NCI-H187 treated with DMSO at 0.1 percent for 48 hours (cell line): ENCODE measurements around the gene MCM9.

Experiments
- DNase-seq: peaks from one replicate; lab custom pipeline; 2025; lab: John Stamatoyannopoulos, UW

MCM9 gene

GRCh38 chr6:118934461-118935330 lies at the start of gene MCM9:
Gene MCM9, minus strand, starts transcription at chr6:118935159. Its CDS starts 3,436 bp downstream, at chr6:118931723.
- DNase-seq: no peak

DNA sequence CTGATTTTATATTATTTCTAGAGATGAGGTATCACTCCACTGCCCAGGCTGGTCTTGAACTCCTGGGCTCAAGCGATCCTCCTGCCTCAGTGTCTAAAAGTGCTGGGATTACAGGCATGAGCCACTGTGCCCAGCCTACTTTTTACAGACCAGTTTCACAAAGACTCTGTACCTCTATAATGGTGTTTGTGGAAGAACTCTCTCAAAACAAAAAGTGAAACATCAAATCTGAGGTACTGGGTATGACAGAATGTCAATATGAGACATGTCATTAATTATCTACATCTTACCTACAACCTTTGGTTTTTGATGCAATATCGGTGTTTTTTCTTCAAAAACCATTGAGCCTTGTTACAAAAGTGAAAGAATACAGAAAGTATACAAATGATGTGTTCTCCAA lies 49.4 kb upstream of the MCM9 start:
- no peak for DNase-seq

- DNase-seq: no peak
These were observed 47.6 kb upstream of the MCM9 start for GRCh38 chr6:118982575-118982911.

GRCh38 chr6:118981884-118982574 lies 47.1 kb upstream of the MCM9 start:
- DNase-seq: no peak

DNA sequence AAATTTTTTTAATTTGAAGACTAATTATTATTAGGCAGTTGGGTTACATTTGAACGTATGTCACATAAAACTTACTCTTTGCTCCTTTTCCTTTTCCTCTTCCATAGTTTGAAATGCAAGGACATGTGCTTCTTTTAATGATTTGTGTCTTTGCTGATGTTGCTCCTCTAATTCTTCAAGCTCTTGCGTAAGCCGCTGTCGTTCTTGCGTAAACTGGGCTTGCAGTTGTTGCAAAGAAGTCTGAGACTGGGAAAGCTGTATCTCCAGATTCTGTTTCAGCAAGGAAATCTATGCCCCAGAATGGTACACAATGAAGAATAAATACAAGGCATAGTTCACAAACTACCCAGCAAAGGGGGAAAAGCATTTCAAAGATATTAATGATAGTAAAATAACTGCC lies 45.1 kb upstream of the MCM9 start:
- DNase-seq: no peak

- no peak for DNase-seq
These were observed 39.8 kb upstream of the MCM9 start for GRCh38 chr6:118974790-118975189.

DNA sequence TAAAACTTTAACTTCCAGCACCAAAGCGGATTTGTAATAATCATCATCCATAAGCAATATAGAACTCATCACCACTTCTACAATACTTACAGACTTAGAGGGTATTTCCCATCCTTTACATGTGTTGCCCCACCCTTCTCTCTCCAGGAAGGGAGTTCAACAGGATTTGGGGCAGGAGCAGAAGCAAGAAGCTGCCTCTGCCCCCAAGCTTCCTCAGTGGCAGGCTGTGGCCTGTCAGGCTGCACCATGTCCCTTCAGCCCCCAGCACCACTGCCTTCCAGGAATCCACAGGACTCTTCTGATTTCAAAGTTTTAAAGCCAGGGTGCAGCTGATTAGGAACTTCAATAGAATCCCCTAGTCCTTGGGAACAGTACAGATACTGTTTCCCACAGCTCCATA lies 36.7 kb upstream of the MCM9 start:
- no peak for DNase-seq

- DNase-seq: no peak
These were observed 35.9 kb upstream of the MCM9 start for GRCh38 chr6:118970866-118971265.

DNA sequence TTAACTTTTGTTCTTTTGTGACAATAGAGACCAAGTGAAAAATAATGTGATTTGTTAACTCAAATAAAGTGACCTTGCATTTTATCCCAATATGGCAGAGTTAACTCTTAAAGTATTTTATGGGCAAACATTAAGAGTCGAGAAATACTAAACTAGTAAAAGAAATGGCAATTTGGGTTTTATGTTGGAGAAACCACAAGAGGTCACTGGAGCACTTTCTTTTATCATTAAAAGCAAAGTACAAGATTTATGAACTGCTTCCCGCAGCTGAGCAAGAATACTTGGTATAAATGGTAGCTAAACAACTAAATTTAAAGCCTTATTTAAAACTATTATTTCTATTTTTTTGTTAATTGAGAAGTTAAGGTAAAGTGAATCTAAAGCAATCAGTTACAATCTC lies 33.5 kb upstream of the MCM9 start:
- DNase-seq: no peak

GRCh38 chr6:118967239-118967638 lies 32.3 kb upstream of the MCM9 start:
- no peak for DNase-seq

GRCh38 chr6:118965843-118966370 lies 30.9 kb upstream of the MCM9 start:
- no peak for DNase-seq

DNA sequence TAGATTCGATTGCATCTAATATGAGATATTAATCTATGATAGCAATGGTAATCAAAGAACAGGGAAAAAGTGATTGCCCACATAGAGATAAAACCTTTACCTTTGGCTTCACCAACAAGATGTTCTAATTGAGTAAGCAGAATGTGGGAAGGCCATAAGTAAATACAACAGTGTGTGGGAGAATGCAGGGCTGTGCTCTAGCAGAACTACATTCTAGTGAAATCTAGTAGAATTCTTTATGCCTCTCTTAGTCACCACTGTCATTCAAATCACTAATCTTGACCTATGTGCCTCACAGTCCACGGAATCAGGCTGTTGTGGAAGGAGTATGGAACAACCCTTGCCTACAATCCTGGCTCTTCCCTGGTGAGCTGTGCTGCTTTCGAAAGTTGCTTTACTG lies 30.4 kb upstream of the MCM9 start:
- no peak for DNase-seq

DNA sequence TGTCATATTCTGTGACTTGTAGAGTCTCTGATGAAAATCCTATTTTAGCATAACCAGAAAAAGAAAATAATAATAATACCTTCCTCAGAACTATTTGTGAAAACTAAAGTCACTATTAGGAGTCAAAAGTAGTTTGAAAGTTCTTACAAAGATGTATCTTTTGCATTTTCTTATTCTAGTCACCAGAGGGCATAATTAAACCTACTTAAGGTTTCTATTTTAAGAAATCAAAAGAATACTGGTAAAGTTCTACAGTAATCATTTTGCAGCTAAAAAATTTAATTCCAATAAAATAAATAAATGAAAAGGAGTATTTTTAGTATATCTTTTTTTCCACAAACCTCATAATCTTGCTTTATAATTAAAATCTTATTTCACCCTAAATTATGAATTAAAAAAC lies 28.0 kb upstream of the MCM9 start:
- DNase-seq: no peak

DNA sequence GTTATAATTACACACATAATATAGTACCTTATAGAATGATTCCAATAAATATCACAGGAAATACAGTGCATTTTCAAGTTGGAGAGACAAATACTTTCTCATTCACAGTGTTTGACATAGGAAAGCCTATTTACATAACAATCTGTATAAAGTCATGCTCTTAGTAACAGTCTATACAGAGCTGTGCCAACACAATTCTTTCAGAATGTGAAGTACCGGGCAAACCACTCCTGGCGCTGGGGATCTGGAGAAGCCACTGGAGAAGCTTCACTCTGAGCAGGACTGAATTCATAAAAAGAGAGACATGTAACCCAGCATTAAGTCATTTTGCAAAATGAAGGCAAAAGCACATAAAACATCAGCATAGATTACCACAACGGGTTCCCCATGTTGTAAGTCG lies 24.9 kb upstream of the MCM9 start:
- DNase-seq: no peak

DNA sequence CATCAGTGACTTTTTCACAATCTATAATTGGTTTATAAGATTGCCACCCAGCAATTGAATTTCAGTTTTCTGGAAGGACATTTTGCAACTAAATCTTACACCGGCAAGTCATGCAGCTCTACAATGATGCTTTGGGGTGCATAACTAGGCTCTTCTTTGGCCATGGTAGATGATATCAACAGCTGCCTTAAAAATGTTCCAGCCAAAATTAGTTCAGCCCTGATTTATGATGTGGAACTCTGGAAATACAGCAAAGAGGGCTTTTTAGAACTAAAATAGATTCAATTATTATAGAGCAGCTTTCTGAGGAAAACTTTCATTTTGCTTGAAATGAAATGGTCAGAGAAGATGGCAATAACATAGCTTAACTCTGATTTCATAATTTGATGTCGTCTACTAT lies 18.4 kb upstream of the MCM9 start:
- DNase-seq: no peak

DNA sequence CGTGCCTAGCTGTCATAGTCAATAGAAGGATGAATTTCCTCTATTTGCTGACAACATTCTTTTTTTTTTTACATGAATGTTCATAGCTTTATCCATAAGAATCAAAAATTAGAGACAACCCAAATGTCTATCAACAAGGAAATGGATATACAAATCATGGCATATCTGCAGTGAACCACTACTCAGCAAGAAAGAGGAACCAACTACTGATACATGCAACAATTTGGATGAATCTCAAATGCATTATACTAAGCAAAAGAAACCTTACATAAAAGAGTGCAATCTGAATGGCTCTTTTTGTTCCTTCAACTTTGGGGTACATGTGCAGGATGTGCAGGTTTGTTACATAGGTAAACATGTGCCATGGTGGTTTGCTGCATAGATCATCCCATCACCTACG lies 17.7 kb upstream of the MCM9 start:
- DNase-seq: no peak

- no peak for DNase-seq
These were observed 10.3 kb upstream of the MCM9 start for GRCh38 chr6:118945217-118945616.

DNA sequence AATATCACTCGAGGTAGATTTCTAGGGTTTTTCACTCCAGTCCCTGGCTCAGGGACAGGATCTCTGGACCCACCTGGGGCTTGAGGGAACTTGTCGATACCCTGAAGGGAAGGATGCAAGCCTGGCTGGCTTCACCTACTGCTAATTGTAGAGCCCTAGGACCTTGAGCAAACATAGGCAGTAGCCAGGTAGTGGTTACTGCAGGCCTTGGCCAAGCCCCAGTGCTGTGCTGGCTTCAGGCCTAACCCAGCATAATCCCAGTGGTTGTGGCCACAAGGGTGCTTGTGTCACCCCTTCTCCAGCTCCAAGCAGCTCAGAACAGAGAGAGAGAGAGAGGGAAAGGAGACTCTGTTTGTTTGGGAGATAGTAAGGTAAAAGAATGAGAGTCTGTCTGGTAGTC lies 5.8 kb upstream of the MCM9 start:
- DNase-seq: no peak

DNA sequence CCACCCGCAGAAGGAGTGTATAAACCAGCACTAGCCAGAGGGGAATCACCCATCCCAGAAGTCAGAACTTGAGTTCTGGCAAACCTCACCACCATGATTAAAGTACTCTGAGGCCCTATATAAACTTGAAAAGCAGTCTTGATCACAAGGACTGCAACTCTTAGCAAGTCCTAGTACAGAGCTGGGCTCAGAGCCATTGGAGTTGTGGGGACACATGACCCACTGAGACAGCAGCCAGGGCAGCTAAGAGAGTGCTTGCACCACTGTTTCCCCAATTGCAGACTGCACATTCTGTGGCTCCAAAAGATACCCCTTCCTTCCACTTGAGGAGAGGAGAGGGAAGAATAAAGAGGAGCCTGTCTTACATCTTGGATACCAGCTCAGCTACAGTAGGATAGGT lies 4.7 kb upstream of the MCM9 start:
- no peak for DNase-seq

DNA sequence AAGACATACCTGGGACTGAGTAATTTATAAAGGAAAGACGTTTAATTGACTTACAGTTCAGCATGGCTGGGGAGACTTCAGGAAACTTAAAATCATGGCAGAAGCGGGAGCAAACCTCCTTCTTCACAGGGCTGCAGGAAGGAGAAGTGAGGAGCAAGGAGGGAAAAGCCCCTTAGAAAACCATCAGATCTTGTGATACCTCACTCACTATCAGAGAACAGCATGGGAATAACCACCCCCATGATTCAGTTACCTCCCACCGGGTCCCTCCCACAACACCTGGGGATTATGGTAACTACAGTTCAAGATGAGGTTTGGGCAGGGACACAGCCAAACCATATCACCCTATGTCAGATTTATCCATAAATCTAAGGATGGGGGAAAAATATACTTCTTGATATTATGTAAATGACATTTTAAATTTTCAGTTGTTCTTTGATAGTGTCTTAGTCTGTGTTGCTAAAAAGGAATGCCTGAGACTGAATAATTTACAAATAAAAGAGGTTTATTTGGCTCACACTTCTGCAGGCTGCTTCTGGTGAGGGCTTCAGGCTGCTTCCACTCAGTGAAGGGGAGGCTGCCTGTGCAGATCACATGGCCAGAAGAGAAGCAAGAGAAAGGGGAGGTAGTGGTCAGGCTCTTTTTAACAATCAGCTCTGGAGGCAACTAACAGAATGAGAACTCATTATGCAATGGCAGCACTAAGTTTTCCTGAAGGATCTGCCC lies 1.2 kb upstream of the MCM9 start:
- DNase-seq: no peak

GRCh38 chr6:118935331-118935668 lies 341 bp upstream of the MCM9 start:
- DNase-seq: no peak

DNA sequence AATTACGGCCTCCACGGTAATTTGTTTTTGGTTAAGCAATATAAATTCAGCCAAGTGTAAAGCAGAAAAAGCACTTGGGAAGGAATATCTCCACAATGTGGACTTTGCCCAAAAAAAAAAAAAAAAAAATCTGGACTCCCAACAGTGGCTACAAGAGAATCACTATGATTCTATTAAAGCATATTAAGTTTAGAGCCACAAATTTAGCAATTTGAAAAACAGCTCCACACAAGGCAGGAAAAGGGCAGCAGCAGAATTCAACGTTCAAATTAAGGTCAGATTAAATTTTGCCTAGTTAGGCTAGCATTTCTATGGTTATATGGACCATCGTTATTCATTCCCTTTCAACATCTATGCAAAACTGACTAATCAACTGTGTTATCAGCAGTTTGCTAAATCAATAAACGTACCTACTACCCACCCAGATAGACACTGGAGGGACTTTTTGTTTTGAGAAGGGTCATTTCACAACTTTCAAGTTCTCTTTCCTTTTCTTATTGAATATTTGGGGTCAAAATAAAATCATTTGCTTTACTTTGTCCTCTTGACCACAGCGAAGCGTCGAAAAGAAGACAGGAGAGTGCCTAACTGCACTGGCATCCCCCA lies 1.0 kb downstream of the MCM9 start:
- no peak for DNase-seq

GRCh38 chr6:118932421-118932820 lies 2.5 kb downstream of the MCM9 start:
- DNase-seq: no peak
